ENCODE measurements around the gene BAZ2A.

- no peak for TF ChIP-seq POLR2A (IDR thresholded peaks at IDR 0.05)
- TF ChIP-seq, protein P1, sequence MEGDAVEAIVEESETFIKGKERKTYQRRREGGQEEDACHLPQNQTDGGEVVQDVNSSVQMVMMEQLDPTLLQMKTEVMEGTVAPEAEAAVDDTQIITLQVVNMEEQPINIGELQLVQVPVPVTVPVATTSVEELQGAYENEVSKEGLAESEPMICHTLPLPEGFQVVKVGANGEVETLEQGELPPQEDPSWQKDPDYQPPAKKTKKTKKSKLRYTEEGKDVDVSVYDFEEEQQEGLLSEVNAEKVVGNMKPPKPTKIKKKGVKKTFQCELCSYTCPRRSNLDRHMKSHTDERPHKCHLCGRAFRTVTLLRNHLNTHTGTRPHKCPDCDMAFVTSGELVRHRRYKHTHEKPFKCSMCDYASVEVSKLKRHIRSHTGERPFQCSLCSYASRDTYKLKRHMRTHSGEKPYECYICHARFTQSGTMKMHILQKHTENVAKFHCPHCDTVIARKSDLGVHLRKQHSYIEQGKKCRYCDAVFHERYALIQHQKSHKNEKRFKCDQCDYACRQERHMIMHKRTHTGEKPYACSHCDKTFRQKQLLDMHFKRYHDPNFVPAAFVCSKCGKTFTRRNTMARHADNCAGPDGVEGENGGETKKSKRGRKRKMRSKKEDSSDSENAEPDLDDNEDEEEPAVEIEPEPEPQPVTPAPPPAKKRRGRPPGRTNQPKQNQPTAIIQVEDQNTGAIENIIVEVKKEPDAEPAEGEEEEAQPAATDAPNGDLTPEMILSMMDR (IDR thresholded peaks at IDR 0.05) = no peak
Measured at GRCh38 chr12:56677680-56678079, 47.6 kb upstream of the BAZ2A start.

All from ovary (tissue), 3 donors.